GM18498 (cell line): ENCODE data around the gene HS6ST3.

ENCODE experiments used
- ATAC-seq: cut with Tn5 transposase; IDR thresholded peaks from one replicate; pipeline ENCODE4 v1.9.1; 2021; ENCODE audit warnings: mild to moderate bottlenecking, moderate library complexity; ENCODE audit not compliant: unreplicated experiment

HS6ST3 gene

GRCh38 chr13:96294930-96295881 is 205.3 kb downstream of the HS6ST3 start:
- no peak for ATAC-seq

- ATAC-seq = no peak
Measured at GRCh38 chr13:96297360-96297759, 207.5 kb downstream of the HS6ST3 start.

- ATAC-seq = no peak
Measured at GRCh38 chr13:96299235-96299634, 209.3 kb downstream of the HS6ST3 start.

GRCh38 chr13:96308568-96308967 is 218.7 kb downstream of the HS6ST3 start:
- ATAC-seq = no peak

- no peak for ATAC-seq
Measured at GRCh38 chr13:96314974-96315373, 225.1 kb downstream of the HS6ST3 start.

GRCh38 chr13:96338030-96338429 is 248.1 kb downstream of the HS6ST3 start:
- no peak for ATAC-seq

GRCh38 chr13:96342286-96342685 is 252.4 kb downstream of the HS6ST3 start:
- ATAC-seq = no peak

GRCh38 chr13:96342852-96343465 is 253.1 kb downstream of the HS6ST3 start:
- no peak for ATAC-seq

- ATAC-seq = no peak
Measured at GRCh38 chr13:96346921-96347320, 257.0 kb downstream of the HS6ST3 start.

- ATAC-seq = no peak
Measured at GRCh38 chr13:96373597-96373996, 283.7 kb downstream of the HS6ST3 start.

GRCh38 chr13:96377835-96378234 is 287.9 kb downstream of the HS6ST3 start:
- no peak for ATAC-seq

GRCh38 chr13:96379967-96380366 is 290.1 kb downstream of the HS6ST3 start:
- ATAC-seq = no peak

GRCh38 chr13:96381681-96382080 is 291.8 kb downstream of the HS6ST3 start:
- no peak for ATAC-seq

GRCh38 chr13:96388598-96388997 is 298.7 kb downstream of the HS6ST3 start:
- ATAC-seq = no peak

- no peak for ATAC-seq
Measured at GRCh38 chr13:96391606-96392005, 301.7 kb downstream of the HS6ST3 start.

- no peak for ATAC-seq
Measured at GRCh38 chr13:96397807-96398206, 307.9 kb downstream of the HS6ST3 start.

- ATAC-seq = no peak
Measured at GRCh38 chr13:96398486-96398885, 308.6 kb downstream of the HS6ST3 start.

- ATAC-seq = no peak
Measured at GRCh38 chr13:96403241-96403640, 313.3 kb downstream of the HS6ST3 start.

GRCh38 chr13:96403651-96404050 is 313.7 kb downstream of the HS6ST3 start:
- no peak for ATAC-seq

GRCh38 chr13:96415831-96416385 is 326.0 kb downstream of the HS6ST3 start:
- ATAC-seq = no peak

- ATAC-seq = no peak
Measured at GRCh38 chr13:96417939-96418685, 328.2 kb downstream of the HS6ST3 start.
